GM10847 (cell line): ENCODE data around the gene MFAP4.

Source experiments
- POLR2A ChIP-seq: IDR thresholded peaks from 2 replicates; pipeline ENCODE4 v1.6.1; 2011; ENCODE audit not compliant: insufficient read length; ENCODE audit errors: extremely low read depth

MFAP4 gene

DNA sequence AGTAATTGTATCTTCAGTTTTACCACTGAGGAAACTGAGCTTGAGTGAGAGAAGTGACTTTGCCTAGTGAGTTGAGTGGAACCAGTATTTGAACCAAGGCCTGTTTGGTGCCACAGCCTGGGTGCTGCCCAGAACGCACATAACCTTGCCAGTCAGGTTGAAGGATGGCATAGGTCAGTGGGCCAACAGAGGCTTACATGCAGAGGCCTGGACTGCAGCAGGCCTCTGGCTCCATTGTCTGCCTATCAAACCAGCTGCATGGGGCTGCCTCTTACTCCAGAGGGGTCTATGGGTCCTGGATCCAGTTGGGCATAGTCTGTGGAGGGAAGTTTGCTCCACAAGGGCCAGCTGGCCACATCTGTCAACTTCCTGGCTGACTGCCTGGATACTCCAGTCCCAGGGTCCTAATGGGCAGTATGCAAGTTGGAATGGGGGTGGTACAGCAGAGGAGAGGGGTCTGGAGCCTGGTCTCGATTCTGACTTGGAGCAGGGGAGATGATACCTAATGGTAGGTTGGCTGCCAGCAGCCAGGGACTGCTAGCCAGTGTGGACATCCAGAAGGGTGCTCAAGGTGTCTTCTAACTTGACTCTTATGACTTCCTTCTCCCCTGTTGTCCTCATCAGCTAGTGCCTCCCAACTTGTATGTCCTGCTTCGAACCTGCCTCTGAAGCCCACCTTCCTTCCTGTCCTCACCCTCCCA lies 12.9 kb upstream of the MFAP4 start:
- no peak for TF ChIP-seq POLR2A

DNA sequence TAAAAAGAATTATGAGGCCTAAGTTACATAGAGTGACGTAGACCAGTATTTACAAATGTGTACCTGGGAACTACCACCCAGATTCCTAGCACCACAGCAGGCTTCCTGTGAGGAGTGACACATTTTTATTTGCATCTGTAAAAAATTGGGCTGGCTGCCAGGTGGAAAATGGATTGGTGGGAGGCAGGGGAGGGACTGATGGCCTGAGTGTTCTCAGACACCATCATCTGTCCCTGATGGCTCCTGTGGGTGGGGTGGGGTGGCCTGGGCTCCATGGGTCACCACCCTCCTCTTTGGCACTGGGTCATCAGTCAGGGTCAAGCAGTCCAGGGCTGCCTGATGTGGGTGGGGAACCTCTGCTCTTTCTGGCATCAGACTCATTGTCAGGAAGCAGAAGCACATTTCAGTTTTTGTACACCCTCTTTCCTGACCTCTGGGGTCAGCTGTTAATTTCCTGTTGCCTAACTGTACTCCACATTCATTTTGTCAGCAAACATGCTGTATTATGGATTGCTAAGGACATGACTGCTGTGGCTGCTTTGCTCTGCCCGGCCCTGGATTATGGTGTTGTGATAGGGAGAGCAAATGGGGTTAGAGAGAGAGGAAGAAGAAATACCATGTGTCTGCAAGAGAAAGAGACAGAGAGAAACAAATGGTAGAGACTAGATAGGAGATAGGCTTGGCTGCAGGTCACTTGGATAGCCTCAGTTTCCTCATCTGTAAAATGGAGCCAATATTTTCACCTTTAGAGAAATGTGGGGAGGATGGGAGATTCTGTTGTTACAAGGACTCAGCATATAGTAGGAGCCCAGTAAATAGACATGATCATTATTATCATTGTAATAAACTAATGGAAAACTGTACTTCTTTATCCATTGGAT lies 11.6 kb upstream of the MFAP4 start:
- no peak for TF ChIP-seq POLR2A

DNA sequence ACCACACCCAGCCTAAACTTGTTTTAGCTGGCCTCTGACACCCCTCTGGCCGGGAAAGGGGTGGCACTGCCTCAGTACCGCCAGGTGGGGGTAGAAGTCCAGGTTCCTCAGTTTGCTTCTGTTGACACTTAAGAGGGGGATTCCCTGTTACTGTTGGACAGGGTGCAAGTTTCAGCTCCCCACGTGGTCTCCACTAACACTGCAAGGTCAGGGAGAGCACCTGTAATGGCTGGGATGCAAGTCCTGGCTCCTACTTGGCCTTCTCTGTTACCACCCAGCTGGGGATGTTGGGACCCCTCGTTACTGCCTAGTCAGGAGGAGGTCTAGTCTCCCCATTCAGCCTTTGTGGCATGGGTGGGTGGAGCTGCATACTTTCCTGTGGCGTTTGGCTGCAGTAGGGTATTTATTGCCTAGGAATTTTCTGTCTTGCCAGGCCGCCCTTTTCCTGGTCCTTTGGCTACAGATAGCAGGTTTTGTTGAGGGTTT lies 10.6 kb upstream of the MFAP4 start:
- TF ChIP-seq POLR2A: no peak

DNA sequence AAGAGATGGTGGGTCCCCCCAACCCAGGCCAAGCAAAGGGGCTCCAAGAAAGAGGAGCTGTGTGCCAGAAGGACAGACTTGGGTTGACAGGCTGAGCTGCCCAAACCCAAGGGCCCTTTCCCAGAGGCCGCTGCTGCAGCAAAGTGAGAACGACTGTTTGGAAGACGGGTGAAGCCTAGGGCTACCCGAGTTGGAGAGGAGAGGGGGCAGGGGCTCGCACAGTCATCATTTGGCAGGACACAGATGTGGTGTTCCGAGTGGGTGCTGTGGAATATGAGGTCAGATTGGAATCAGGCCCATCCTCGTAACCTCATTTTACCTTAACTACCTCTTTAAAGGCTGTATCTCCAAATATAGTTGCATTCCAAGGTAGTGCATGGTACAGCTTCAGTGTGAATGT lies 5.3 kb upstream of the MFAP4 start:
- TF ChIP-seq POLR2A: no peak

DNA sequence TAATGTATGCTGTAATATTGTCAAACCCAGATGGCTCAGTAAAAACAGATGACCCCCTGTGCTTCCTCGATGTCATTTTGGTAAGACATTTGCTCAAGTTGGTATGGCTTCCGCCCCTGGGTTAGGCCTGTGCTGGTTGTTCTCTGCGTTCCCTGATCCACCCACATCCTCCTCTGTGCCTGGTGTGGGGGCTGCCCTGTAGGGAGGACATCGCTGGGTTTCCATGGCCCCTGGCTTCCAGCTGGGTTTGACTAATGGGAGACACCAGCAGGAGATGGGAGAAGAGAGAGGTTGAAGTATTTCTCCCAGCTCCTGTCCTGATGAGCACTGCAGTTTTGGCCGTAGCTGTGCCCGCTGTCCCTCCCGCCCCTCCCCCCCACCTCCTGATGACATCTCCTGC lies 4.4 kb upstream of the MFAP4 start:
- no peak for TF ChIP-seq POLR2A

DNA sequence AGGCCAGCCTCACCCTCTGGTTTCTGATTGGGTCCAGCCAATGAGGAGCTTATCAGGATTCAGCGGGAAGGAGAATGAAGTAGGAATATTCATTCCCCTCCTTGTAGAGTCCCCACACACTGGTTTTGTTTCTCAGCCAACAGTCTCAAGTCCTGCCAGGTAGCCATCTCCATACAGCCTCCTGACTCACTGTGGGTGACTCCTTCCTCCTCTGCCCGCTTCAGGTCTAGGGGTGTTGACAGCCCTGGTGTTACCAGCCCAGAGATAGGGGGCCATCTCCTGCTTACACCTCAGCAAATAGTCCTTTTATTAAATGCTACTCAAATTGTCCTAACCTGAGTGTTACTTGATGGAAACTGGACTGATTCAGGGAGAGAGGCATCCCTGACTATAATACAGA lies 4.0 kb upstream of the MFAP4 start:
- no peak for TF ChIP-seq POLR2A

DNA sequence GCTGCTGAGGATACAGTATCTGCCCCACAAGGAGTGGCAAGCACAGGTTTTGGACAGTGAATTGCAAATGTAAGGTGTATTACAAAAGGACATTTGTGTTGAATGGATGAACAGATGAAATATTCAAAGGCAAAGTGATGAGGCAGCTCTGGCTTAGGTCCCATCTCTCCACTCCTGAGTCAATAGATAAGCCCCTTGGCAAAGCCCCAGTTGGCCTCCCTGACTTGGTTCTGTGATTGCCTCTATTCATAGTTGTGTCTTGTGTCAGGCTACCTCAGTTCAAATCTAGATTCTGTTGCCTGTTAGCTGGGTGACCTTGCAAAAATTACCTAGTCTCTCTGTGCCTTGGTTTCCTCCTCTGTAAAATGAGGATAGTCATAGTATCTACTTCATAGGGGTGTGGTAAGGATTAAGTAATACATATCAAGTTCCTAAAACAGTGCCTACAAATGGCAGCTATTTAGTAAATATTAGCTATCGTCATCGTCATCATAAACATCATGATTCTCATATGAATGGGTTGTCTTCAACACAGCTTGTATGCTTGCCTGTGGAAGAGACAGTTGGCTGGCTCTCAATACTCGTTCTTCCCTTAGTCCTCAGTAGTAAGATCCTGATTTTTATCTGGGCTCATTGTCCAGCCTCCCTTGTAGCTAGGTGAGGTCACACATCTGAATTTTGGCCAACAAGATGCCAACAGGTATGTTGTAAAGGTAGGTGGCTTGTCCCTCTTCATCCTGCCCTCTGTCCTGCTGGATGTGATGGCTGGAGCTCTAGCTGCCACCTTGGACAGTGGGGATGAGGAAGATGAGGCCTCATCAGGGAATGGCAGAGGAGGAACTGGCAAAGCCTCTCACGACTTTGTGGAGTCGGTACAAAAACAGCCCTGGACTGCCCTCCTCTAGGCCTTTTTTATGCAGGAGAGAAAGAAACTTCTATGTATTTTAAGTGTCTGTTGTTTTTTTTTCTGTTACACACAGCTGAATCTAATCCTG lies 2.1 kb upstream of the MFAP4 start:
- TF ChIP-seq POLR2A: no peak

DNA sequence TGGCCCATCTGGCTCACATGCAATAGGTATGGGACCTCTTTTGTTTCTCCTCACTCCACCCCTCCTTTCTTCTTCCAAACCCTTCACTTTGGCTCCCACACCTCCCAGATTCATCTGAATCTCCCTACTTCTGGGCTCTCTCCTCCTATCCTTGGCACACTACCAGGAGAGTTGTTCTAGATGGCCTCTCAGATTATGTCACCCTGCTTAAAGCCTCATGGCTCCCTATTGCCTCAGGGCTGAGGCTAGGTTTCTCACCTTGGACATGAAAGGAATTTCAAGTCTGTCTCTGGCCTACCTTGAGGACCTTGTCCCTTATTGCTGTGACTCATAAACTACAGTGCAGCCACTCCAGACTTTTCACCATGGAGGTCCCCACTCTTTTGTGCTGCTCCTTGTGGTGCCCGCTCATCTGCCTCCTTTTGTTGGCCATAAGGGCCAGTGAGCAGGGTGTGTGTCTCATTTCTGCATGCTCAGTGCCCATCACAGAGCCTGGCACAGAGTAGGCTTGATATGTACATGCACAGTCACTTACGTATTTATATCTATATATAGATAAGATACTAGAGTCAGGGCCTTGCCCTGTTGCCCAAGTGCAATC lies 1.0 kb upstream of the MFAP4 start:
- no peak for TF ChIP-seq POLR2A

DNA sequence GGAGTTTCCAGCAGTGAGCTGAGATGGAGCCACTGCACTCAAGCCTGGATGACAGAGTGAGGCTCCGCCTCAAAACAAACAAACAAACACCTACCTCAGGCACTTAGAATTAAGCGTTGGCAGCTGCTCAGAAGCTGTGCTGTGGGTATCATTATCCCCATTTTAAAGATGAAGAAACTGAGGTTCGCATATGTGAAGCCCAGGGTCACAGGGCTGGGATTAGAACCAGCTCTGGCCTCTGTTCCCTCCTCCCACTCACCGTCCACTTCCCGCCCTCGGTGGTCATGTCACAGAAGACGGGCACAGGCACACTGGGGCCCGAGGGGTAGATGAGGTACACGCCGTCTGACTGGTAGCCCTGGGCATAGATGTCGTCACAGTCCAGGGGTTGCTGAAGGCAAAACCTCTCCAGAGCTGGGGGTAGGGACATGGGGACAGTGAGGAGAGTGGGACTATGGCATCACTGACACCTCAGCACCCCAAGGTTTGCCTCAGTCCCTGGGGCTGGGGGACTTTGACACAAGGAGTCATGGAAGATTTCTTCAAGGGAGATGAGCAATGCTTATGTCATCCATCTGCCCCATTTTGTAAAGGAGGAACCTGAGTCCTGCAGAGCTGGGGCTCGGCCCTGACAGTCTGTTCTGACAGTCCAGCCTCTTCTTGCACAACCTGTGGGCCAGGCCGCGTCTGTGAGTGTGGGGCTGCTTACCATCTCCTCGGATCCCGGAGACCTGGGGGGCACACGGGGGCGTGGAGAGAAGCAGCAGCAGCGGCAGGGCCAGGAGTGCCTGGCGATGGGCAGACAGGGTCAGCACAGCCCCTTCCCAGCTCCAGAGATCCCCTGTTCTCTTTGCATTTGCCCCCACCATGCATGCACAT lies 700 bp downstream of the MFAP4 start:
- no peak for TF ChIP-seq POLR2A

DNA sequence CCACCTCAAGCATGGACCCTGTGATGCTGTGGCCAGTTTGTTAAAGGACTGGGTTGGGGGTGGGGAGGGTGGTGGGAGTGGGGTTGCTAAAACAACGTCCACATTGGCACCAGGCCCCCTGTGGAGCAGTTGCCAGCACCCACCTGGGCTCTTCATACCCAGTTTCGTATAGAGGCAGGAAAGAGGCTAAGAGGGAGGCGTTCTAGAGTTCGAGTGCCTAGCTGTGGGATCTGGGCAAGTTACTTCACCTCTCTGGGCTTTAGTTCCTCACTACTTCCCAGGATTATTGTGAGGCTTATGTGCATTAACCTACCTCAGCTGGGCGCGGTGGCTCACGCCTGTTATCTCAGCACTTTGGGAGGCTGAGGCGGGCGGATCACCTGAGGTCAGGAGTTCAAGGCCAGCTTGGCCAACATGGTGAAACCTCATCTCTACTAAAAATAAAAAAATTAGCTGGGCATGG lies 1.4 kb downstream of the MFAP4 start:
- no peak for TF ChIP-seq POLR2A

DNA sequence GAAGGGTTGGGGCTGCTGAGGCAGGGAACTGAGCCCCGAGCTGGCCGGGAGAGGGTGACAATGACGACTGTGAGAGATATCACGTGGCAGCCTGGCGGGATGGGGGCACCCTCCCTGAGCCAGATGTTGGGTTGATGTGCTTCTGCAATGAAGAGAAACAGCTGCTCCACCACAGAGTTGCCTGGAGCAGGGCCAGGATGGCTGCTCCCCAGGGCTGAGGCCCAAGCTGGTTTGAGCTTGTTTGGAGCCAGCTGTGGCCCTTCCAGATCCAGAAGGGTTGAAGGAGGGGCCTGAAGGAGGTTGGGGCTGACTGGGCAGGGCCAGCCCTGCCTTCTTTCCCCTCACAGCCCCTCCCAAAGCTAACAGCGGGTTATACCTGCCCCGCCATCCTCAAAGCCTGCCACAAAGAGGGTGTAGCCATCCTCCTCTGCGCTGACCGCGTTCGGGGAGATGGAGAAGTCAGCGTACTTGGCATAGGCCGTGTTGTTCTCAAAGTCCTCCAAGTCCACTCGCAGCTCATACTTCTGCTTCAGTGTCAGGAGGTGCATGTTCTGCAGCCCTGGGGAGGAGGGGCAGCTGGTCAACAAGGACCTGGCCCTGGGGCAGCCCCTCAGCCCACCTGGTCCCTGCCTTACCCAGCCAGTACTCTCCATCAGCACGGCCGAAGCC lies 2.1 kb downstream of the MFAP4 start:
- no peak for TF ChIP-seq POLR2A

DNA sequence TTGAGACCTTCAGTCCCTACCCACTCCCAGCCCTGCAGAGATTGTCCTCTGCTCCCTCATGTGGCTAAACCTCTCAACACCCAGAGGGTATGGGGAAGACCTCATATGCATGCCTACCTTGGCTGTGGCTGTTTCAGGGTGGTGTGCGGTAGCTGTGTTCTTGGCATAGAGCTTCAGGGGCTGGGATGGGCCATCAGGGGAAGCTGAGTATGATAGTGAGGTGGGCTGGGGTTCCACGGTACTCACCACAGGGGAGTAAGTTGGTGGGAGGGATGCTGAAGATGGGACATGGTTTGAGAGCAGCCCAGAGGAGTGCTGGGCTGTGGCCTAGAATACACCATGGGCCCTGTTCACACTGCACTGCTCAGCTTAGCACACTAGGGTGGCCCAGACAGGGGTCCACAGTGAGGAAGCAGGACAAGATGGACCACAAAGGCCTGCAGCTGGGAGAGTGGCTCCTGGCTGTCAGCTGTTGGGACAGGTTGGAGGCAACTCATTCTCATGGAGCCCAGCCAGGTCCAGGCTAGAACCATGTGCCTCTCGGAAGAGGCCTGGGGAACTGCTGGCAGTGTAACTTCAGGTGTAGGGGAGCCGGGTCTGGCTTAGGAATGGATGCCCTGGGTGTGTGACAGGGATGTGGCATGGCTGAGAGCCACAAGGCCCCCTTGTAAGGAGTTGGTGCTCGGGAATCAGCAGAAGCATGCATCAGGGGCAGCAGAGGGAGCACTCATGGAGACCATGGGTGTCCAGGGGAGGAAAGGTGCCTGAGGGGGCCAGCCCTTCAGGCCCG lies 3.1 kb downstream of the MFAP4 start:
- TF ChIP-seq POLR2A: no peak

DNA sequence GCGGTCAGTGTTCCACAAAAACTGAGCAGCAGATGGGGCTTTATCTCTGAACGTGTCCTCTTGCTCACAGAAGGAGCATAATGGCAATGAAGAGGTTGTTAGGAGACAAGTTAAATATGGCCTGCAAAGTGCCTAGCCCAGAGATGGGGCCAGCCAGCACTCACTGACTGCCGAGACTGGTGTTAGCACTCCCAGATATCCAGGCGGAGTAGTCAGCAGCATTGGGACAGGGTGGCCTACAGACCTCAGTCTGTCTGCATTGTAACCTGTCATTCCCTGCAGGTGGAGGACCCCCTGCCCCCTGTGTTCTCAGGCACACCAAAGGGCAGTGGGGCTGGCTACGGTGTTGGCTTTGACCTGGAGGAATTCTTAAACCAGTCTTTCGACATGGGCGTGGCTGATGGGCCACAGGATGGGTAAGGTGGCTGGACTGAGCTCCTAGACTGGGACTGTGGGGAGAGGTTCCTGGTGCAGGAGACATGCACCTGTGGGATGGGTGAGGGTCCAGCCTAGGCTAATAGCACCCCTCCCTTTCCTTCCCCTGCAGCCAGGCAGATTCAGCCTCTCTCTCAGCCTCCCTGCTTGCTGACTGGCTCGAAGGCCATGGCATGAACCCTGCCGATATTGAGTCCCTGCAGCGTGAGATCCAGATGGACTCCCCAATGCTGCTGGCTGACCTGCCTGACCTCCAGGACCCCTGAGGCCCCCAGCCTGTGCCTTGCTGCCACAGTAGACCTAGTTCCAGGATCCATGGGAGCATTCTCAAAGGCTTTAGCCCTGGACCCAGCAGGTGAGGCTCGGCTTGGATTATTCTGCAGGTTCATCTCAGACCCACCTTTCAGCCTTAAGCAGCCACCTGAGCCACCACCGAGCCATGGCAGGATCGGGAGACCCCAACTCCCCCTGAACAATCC lies 4.2 kb downstream of the MFAP4 start:
- no peak for TF ChIP-seq POLR2A
